Placental epithelial cell (primary cell): Measurements from ENCODE around the gene OTUD3. TPM values are rescaled to one million over a fixed set of nuclear protein-coding genes. Genes with fewer than 3 reads are reported as not detected.

Experiments used
- total RNA-seq: library from RNA; depleted of rRNA; stranded (reverse); fragments of >200 nt; gene quantifications from 2 replicates; pipeline ENCODE4 v1.2.3, GENCODE V29; 2012

OTUD3 gene, protein sequence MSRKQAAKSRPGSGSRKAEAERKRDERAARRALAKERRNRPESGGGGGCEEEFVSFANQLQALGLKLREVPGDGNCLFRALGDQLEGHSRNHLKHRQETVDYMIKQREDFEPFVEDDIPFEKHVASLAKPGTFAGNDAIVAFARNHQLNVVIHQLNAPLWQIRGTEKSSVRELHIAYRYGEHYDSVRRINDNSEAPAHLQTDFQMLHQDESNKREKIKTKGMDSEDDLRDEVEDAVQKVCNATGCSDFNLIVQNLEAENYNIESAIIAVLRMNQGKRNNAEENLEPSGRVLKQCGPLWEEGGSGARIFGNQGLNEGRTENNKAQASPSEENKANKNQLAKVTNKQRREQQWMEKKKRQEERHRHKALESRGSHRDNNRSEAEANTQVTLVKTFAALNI
- 11.4 and 11.5 TPM in 2 replicates for total RNA-seq

DNA sequence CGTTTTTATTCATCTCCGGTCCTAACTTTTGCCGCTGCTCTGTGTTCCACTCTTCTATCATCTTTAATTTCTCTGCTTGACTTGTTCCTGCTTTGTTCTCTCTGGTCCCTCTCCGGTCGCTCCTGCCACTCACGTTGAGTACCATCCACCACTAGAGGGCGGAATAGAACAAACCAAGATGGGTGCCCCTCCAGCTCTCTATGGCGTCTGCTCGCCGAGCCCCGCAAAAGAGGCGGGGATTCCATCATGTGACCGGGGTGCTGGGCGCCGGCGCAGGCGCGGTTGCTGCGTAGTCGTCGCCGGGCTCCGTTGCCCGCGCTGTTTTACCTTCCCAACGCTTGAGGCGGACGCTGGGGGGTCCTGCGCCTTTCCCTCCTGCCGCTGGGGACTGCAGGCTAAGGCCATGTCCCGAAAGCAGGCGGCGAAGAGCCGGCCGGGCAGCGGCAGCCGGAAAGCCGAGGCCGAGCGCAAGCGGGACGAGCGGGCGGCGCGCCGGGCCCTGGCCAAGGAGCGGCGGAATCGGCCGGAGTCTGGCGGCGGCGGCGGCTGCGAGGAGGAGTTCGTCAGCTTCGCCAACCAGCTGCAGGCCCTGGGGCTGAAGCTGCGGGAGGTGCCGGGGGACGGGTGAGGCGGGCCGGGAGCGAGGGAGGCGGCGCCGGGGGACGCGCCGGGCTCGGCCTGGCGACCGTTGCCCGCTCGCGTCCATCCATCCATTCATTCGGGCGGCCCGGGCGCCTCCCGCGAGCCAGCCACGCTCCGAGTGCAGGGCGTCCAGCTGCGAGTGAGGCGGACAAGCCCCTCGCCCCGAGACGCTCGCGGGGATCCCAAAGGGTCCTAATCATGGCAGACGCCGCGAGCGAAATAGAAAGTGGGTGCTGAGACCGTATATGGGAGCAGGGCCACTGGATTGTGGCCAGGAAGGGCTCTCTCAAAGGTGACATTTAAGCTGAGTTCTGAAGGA lies at the start of gene OTUD3:
TSS of gene OTUD3 (plus strand) at position 285 of the 961 bp plus-strand sequence. CDS start at position 404, 119 bp downstream.

DNA sequence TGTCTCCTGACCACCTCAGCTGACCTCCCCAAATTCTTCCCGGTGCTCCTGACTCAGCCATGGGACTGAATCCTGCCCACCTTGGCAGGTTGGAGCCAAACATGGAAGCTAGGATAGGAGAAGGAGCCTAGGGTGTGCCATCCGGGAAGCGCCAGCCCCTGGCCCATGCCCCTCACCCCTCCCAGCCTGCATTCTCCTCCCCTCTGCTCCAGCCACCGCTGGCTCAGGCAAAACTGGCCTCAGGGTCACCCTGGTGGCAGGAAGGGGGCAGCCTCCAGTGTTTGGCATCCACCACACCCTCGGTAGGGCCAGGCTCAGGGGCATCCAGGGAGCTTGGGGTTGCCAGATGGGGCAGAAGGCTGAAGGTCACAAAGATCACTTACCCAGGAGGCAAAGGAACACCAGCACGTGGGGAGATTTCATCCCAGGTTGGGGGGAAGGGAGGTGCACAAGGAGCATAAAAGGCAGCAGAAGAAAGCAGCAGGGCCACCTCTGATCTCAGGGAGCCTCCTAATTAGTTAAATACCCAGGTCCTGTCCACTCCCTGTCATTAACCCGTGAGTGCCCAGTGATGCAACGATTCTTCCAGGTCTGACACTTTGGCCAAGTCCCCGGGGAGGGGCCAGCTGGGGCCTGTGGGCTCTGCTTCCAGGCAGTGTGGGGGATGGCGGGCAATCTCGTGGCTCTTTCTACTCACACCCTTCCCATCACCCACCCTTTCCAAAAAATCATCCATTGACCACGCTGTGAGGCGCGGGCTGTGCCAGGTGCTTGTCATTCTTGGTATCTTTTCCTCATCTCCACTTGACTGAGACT lies 41.1 kb downstream of the OTUD3 start, which contains the start of gene PLA2G2E:
TSS of gene PLA2G2E (minus strand) at position 481 of the 816 bp plus-strand sequence. CDS start at position 423, 58 bp downstream.

Other genes starting within 250 kb of the OTUD3 start
- 11.0 and 26.6 TPM in 2 replicates for gene NBL1, start 238.1 kb upstream of the OTUD3 start, total RNA-seq
- not detected in 2 replicates for gene HTR6, start 217.5 kb upstream of the OTUD3 start, total RNA-seq
- 33.8 and 39.1 TPM in 2 replicates for gene TMCO4, start 82.5 kb upstream of the OTUD3 start, total RNA-seq
- gene RNF186, start 67.1 kb upstream of the OTUD3 start, total RNA-seq = not detected in 2 replicates
- gene PLA2G2E, start 41.2 kb downstream of the OTUD3 start, total RNA-seq = not detected in 2 replicates
- gene PLA2G2A, start 97.2 kb downstream of the OTUD3 start, total RNA-seq = not detected in 2 replicates
- not detected in 2 replicates for gene PLA2G5, start 187.8 kb downstream of the OTUD3 start, total RNA-seq
- not detected in 2 replicates for gene PLA2G2D, start 237.1 kb downstream of the OTUD3 start, total RNA-seq